Activated CD8-positive, alpha-beta T cell treated with anti-CD3 and anti-CD28 coated beads, Interleukin-2, amount 10 ng/mL, durations not matched to agents 7 days and 5 days (primary cell): ENCODE results near the gene SPTBN1. TPM values are rescaled to one million over a fixed set of nuclear protein-coding genes. Genes with fewer than 3 reads are reported as not detected.
A peak's percentile ranks its signal among the peaks of the same experiment; 100 is the strongest.

ENCODE experiments used
- ATAC-seq: fragments of 150-1000 bp; cut with Tn5 transposase; one replicate; pipeline ENCODE4 v1.10.0; 2021; ENCODE audit warnings: moderate library complexity
- CTCF ChIA-PET: fragments of 350-600 bp; sonication (Branson Sonifier 250); formaldehyde crosslinking; loops from one replicate; lab custom pipeline; 2021; ENCODE audit warnings: antibody characterized with exemption; lab: Charles Lee
- POLR2A ChIA-PET: fragments of 350-600 bp; sonication (Branson Sonifier 250); formaldehyde crosslinking; loops from one replicate; lab custom pipeline; 2021; ENCODE audit warnings: antibody characterized with exemption; lab: Charles Lee
- DNase-seq: peaks from one replicate; pipeline ENCODE4 v3.0.0-alpha.2; 2020
- H3K27ac Mint-ChIP-seq: one replicate; pipeline ENCODE4 v1.8.0; 2021; ENCODE audit warnings: mild to moderate bottlenecking, mixed read lengths
- H3K27me3 Mint-ChIP-seq: one replicate; pipeline ENCODE4 v1.8.0; 2021; ENCODE audit warnings: low read depth, mixed read lengths
- H3K36me3 Mint-ChIP-seq: one replicate; pipeline ENCODE4 v1.8.0; 2021; ENCODE audit warnings: low read depth, mixed read lengths
- H3K4me1 Mint-ChIP-seq: one replicate; pipeline ENCODE4 v1.8.0; 2021; ENCODE audit warnings: low read depth, mixed read lengths
- H3K4me3 Mint-ChIP-seq: one replicate; pipeline ENCODE4 v1.8.0; 2021; ENCODE audit warnings: mild to moderate bottlenecking, mixed read lengths
- H3K9me3 Mint-ChIP-seq: one replicate; pipeline ENCODE4 v1.8.0; 2022; ENCODE audit warnings: mixed read lengths; ENCODE audit not compliant: insufficient read depth
- total RNA-seq, 2 experiments: library from RNA; stranded (reverse); gene quantifications; one replicate each; pipeline ENCODE4 v1.2.3, GENCODE V29; 2021

SPTBN1 gene
- total RNA-seq, 2 experiments from 2014 or later = 140 to 147 TPM

DNA sequence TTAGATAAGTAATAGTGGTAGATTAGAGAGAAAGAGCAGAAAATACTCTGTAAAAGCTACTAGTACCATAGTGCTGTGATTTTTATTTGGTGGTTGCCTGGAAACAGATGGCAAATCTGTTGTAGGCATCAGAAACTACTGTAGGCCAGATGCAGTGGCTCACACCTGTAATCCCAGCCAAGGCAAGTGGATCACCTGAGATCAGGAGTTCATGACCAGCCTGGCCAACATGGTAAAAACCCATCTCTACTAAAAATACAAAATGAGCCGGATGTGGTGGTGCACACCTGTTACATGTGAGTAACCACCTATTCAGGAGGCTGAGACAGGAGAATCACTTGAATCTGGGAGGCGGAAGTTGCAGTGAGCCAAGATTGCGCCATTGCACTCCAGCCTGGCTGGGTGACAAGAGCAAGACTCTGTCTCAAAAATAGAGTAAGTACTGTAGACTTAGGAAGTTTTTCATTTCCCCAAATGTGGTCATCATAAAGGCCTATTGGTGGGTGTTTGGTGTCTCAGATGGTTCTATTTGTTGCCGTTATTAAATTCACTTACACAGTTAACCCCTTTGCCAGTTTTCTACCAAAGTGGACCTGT lies 79.6 kb downstream of the SPTBN1 start:
- no peak overlapping the region for H3K4me3 Mint-ChIP-seq
- no peaks in the 10 kb centered on the region for H3K9me3 Mint-ChIP-seq
- ATAC-seq (no peak), DNase-seq (no peak)
- no peaks in the 10 kb centered on the region for H3K36me3 Mint-ChIP-seq
- H3K4me1 Mint-ChIP-seq = peaks cover under 1% of the 10 kb centered on the region
- peaks cover 10% of the 10 kb centered on the region for H3K27me3 Mint-ChIP-seq
- ChIA-PET CTCF (interaction anchor here (1.1 kb wide), 1 partner anchor 169 kb away, joined by 3 read pairs; no protein-coding TSS in a partner anchor), POLR2A (no interaction called here)
- no peak overlapping the region for H3K27ac Mint-ChIP-seq

DNA sequence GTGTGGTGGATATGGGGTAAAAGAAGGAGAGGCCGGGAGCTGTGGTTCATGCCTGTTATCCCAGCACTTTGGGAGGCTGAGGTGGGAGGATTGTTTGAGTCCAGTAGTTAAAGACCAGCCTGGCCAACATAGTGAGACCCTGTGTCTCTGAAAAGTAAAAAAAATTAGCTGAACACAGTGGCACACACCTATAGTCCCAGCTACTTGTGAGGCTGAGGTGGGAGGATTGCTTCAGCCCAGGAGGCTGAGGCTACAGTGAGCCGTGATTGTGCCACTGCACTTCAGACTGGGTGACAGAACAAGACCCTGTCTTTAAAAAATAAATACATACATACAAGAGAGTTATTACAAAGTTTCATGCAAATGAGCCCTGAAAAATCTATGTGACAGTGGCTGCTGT lies 80.6 kb downstream of the SPTBN1 start:
- ChIA-PET POLR2A (no interaction called here), CTCF (interaction anchor here (1.0 to 1.1 kb wide), 3 partner anchors 14 to 168 kb away, joined by 3 read pairs; no protein-coding TSS in a partner anchor)
- H3K9me3 Mint-ChIP-seq = no peaks in the 10 kb centered on the region
- no peak for DNase-seq
- no peak overlapping the region for H3K4me3 Mint-ChIP-seq
- H3K27me3 Mint-ChIP-seq = peaks cover 10% of the 10 kb centered on the region
- H3K27ac Mint-ChIP-seq = no peak overlapping the region
- no peaks in the 10 kb centered on the region for H3K36me3 Mint-ChIP-seq
- ATAC-seq = no peak
- no peaks in the 10 kb centered on the region for H3K4me1 Mint-ChIP-seq

DNA sequence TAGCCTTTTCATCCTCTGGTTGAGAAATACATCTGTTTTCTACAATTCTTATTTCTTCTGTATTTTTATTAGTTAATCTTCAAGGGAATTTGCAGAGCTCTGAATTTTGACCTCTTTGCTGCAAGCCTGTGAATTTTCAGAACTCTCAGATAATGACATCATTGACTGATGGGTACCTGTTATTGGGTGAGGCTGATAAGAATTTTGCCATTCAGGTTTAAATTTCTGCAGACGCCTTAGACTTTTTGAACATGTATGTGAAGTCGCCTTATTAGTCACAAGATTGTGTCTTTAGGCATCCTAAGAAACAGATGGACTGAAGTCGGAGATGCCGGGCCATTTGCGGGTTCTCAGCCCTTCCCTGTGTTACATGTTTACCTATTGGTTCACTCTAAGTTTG lies 82.4 kb downstream of the SPTBN1 start:
- Mint-ChIP-seq H3K4me1 (no peaks in the 10 kb centered on the region), H3K4me3 (no peak overlapping the region), H3K36me3 (no peaks in the 10 kb centered on the region), H3K27me3 (peaks cover 10% of the 10 kb centered on the region), H3K9me3 (no peaks in the 10 kb centered on the region), H3K27ac (no peak overlapping the region)
- no peak for ATAC-seq
- ChIA-PET CTCF (interaction anchor here (1.0 to 2.1 kb wide), 4 partner anchors 10 to 166 kb away, joined by 4 to 6 read pairs (median 4); no protein-coding TSS in a partner anchor), POLR2A (no interaction called here)
- no peak for DNase-seq

DNA sequence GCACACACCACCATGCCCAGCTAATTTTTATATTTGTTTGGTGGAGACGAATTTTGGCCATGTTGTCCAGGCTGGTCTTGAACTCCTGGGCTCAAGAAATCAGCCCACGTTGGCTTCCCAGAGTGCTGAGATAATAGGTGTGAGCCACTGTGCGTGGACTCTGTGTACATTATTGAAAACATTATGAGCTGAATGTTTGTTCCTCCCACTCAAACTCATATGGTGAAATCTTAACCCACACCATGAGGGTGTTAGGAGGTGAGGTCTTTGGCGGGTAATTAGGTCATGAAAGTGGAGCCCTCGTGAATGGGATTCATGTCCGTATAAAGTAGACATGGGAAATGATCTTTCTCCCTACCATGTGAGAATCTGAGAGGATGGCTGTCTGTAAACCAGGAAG lies 83.6 kb downstream of the SPTBN1 start:
- Mint-ChIP-seq H3K27me3 (peaks cover 8% of the 10 kb centered on the region), H3K27ac (no peak overlapping the region), H3K36me3 (no peaks in the 10 kb centered on the region), H3K4me3 (no peak overlapping the region), H3K4me1 (no peaks in the 10 kb centered on the region), H3K9me3 (no peaks in the 10 kb centered on the region)
- DNase-seq (no peak), ATAC-seq (no peak)
- ChIA-PET POLR2A (no interaction called here), CTCF (interaction anchor here (1.1 to 2.1 kb wide), 2 partner anchors 165 to 433 kb away, joined by 3 to 6 read pairs; no protein-coding TSS in a partner anchor)

DNA sequence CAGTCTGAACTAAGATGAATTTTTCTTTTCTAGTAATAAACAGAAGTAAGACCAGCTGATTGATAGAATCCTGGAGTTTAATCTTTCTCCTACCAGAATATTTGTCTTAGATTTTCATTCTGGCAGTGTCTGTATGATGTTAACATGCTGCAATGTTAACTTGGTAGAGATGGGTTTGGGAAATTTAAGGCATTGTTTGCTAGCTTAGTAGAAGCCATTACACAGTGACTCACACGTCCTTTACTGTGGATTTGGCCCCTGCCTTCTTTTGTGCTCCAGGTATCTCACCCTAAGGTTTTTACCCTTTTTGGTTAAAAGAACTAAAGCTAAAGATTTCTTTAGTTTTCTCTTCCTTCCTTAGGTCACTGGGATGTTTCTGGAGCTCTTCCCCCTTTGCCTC lies 84.1 kb downstream of the SPTBN1 start:
- Mint-ChIP-seq H3K4me3 (no peak overlapping the region), H3K27me3 (peaks cover 6% of the 10 kb centered on the region), H3K9me3 (no peaks in the 10 kb centered on the region), H3K36me3 (no peaks in the 10 kb centered on the region), H3K27ac (no peak overlapping the region), H3K4me1 (no peaks in the 10 kb centered on the region)
- POLR2A ChIA-PET = interaction anchor here (1.4 kb wide), 1 partner anchor 20 kb away, joined by 3 read pairs; no protein-coding TSS in a partner anchor
- ATAC-seq (no peak), DNase-seq (no peak)
- CTCF ChIA-PET = interaction anchor here (1.0 to 2.1 kb wide), 3 partner anchors 9 to 433 kb away, joined by 3 to 6 read pairs (median 3); no protein-coding TSS in a partner anchor

DNA sequence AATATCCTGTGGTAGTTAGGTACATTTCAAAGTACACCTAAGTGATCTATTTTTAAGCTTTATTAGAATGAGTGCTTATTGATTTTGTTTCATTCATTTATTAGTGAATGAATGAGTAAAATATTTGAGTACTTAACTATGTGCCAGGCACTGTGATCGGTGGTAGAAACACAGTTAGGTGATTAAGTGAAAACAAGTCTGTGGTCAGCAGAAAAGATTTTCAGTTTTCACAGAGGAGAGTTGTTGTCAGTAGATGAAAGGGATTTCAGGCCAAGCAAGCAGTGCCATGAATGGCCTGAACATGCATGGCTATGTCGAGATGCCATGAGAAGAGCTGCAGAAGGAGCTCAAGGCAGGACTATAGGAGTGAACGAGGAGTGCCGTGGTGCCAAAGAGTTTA lies 85.9 kb downstream of the SPTBN1 start:
- Mint-ChIP-seq H3K4me1 (peaks cover 8% of the 10 kb centered on the region), H3K27ac (no peak overlapping the region), H3K9me3 (no peaks in the 10 kb centered on the region), H3K36me3 (no peaks in the 10 kb centered on the region), H3K27me3 (peaks cover 6% of the 10 kb centered on the region), H3K4me3 (no peak overlapping the region)
- POLR2A ChIA-PET = interaction anchor here (0.6 to 1.4 kb wide), 3 partner anchors 17 to 331 kb away, joined by 3 to 6 read pairs (median 3); no protein-coding TSS in a partner anchor
- no peak for DNase-seq
- no peak for ATAC-seq
- CTCF ChIA-PET = interaction anchor here (0.8 kb wide), 2 partner anchors 17 to 27 kb away, joined by 3 read pairs; no protein-coding TSS in a partner anchor

DNA sequence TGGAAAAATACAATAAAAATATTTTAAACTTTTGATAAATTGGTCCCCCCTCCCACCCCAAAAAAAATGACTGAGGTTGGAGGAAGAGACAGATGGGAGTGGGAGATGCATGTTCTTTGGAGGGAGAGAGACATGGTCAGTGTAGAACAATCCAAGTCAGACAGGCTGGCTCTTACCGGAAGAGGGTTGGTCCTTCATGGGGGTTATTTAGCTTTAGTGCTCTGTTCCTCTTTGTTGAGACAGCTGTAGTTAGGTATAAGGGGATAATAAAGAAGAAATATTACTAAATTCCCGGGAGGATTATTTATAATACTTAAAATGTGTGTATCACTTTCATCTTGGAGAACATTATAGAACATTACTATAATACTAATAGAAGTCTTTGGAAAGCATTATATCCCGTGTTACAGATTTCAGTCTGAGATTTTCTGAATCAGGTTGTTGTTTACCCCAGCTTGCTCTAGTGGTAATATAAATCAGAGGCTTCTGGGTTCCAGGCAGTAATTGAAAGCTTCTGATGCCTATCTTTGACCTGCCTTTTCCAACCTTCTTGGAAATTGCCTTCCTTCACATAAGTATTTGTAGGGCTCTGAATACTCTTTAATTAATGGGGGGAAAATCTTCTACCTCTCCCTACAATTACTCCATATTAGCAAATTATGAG lies 87.7 kb downstream of the SPTBN1 start:
- no peak for ATAC-seq
- peaks cover 9% of the 10 kb centered on the region for H3K4me1 Mint-ChIP-seq
- H3K27me3 Mint-ChIP-seq = peaks cover 4% of the 10 kb centered on the region
- no peak for DNase-seq
- H3K4me3 Mint-ChIP-seq = no peak overlapping the region
- H3K36me3 Mint-ChIP-seq = no peaks in the 10 kb centered on the region
- no peaks in the 10 kb centered on the region for H3K9me3 Mint-ChIP-seq
- no peak overlapping the region for H3K27ac Mint-ChIP-seq
- ChIA-PET POLR2A (interaction anchor here (0.5 kb wide), 1 partner anchor 381 kb away, joined by 3 read pairs; no protein-coding TSS in a partner anchor), CTCF (no interaction called here)

DNA sequence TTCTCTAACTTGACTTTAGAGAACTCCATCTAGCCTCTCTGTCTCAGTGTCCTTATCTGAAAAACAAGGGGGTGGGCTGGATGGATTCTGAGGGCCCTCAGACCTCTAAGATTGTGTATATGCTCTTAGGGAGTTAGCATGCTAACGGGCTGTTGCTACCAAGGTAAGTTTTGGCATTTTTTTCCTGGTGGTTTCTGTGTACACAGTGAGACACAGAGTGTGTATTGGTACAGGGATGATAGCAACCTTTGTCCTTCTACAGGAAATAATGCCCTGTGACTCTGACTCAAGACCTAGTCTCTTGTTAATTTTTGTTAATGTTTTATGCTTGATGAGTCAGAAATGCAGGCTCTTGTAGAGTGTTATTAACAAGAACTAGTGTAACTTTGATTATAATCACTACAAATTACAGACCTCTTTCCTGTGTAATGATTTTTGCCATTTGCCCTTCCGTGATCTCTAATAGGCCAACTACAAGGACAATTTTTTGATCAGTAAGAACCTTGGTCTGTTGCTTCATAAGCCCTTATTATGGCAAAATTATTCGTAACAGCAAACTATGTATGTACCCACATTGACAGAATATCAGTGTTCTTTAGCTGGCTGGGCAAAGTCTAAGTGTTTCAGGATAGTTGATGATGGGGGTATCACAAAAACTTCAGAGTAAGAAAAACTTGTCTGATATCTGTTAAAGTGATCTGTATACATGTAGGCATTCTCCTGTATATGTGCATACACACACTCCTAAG lies 89.7 kb downstream of the SPTBN1 start:
- DNase-seq (no peak), ATAC-seq (no peak)
- no peaks in the 10 kb centered on the region for H3K27me3 Mint-ChIP-seq
- H3K9me3 Mint-ChIP-seq = no peaks in the 10 kb centered on the region
- POLR2A ChIA-PET = no interaction called here
- CTCF ChIA-PET = interaction anchor here (0.9 kb wide), 1 partner anchor 119 kb away, joined by 3 read pairs; no protein-coding TSS in a partner anchor
- no peak overlapping the region for H3K4me3 Mint-ChIP-seq
- H3K27ac Mint-ChIP-seq = no peak overlapping the region
- H3K36me3 Mint-ChIP-seq = no peaks in the 10 kb centered on the region
- peaks cover 9% of the 10 kb centered on the region for H3K4me1 Mint-ChIP-seq

DNA sequence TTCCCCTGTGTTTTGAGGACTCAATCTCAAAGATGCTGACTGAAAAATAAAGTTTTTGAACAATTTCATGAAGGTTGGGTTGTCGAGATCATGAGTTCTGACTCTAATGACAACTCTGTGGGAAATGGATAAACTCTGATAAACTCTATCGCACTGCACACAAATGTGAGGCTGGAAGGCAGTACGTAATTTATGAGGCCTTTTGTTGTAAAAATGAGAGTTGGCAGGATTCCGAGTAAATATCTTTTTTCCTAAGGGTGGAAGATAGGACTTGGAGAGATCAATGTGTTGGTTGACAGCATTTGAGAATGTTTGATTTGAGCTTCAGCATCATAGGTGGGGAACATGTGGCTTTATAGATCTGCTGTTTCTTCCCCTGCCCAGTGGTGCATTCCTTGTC lies 90.4 kb downstream of the SPTBN1 start:
- H3K4me3 Mint-ChIP-seq = no peak overlapping the region
- no peaks in the 10 kb centered on the region for H3K9me3 Mint-ChIP-seq
- no peak overlapping the region for H3K27ac Mint-ChIP-seq
- H3K4me1 Mint-ChIP-seq = peaks cover 9% of the 10 kb centered on the region
- H3K27me3 Mint-ChIP-seq = no peaks in the 10 kb centered on the region
- ChIA-PET CTCF (interaction anchor here (0.9 to 3.0 kb wide), 2 partner anchors 12 to 118 kb away, joined by 3 to 15 read pairs; no protein-coding TSS in a partner anchor), POLR2A (no interaction called here)
- ATAC-seq = no peak
- no peak for DNase-seq
- no peaks in the 10 kb centered on the region for H3K36me3 Mint-ChIP-seq

DNA sequence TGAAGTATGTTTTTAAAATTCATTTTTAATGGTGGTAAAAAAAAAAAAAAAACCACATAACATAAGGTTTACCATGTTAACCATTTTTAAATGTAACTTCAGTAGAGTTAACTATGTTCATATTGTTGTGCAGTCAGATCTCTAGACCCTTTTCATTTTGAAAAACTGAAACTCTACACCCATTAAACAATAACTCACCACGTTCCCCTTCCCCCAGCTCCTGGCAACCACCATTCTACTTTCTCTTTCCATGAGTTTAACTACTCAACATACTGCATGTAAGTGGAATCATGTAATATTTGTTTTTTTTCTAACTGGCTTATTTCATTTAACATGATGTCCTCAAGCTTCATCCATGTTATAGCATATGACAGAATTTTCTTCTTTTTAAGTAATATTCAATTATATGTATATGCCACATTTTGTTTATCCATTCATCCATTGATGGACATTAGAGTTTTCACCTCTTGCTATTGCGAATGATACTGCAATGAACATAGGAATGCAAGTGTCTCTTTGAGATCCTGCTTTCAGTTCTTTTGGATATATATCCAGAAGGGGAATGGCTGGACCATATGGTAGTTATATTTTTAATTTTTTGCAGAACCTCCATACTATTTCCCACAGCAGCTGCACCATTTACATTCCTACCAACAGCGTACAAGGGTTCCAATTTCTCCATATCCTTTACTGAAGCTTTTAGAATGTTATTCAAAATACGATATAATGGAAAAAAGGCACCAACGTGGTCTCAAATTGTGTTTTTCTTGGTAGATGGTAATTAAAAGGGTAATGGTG lies 91.0 kb downstream of the SPTBN1 start:
- DNase-seq (no peak), ATAC-seq (no peak)
- ChIA-PET POLR2A (no interaction called here), CTCF (interaction anchor here (0.9 to 3.0 kb wide), 3 partner anchors 11 to 118 kb away, joined by 3 to 15 read pairs (median 6); no protein-coding TSS in a partner anchor)
- H3K9me3 Mint-ChIP-seq = no peaks in the 10 kb centered on the region
- peak overlapping the region; percentile 9 for H3K27ac Mint-ChIP-seq
- no peaks in the 10 kb centered on the region for H3K36me3 Mint-ChIP-seq
- no peaks in the 10 kb centered on the region for H3K27me3 Mint-ChIP-seq
- H3K4me1 Mint-ChIP-seq = peaks cover 9% of the 10 kb centered on the region
- no peak overlapping the region for H3K4me3 Mint-ChIP-seq

DNA sequence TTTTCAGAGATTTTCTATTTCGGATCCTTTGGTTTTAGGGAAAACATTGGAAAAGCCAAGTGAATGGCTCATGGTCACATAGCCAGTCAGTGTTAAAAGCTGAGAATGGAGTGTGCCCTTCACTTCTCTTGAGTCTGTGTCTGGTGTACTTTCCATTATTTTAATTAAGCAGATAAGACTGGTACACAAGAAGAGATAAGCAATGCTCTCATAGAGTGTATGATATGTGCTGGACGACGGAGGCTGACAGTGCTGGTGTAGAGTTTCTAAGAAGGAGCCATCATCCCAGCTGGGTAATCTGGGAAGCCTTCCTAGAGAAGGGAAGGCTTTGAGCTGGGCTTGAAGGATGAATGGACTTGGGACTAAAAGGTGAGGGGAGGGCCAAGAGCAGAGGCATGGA lies 93.3 kb downstream of the SPTBN1 start:
- Mint-ChIP-seq H3K27ac (no peak overlapping the region), H3K9me3 (no peaks in the 10 kb centered on the region), H3K4me1 (peaks cover 16% of the 10 kb centered on the region), H3K36me3 (no peaks in the 10 kb centered on the region), H3K27me3 (no peaks in the 10 kb centered on the region), H3K4me3 (no peak overlapping the region)
- CTCF ChIA-PET = interaction anchor here (1.0 to 3.0 kb wide), 3 partner anchors 9 to 25 kb away, joined by 3 to 15 read pairs (median 4); no protein-coding TSS in a partner anchor
- no peak for DNase-seq
- ATAC-seq = no peak
- POLR2A ChIA-PET = interaction anchor here (2.1 kb wide), 1 partner anchor 10 kb away, joined by 16 read pairs; no protein-coding TSS in a partner anchor
